Limb (tissue), 2 donors: ENCODE results near the gene ZBTB7B.

ENCODE experiments used
- DNase-seq, 2 donors: peaks; one replicate each; pipeline ENCODE4 v3.0.0-alpha.2; 2016; ENCODE audit errors: extremely low spot score in 2 of 2

The ZBTB7B gene

GRCh38 chr1:155002464-155003226, at the start of gene ZBTB7B:
Gene ZBTB7B (plus strand): TSS chr1:155002802. CDS start chr1:155014661, 11,859 bp downstream.
- DNase-seq, result peak in 1 of 2 donors; percentile 64

GRCh38 chr1:154953611-154954038, 49.0 kb upstream of the ZBTB7B start:
- no peak for DNase-seq

- no peak for DNase-seq
Measured at GRCh38 chr1:154954541-154954940, 48.1 kb upstream of the ZBTB7B start.

DNA sequence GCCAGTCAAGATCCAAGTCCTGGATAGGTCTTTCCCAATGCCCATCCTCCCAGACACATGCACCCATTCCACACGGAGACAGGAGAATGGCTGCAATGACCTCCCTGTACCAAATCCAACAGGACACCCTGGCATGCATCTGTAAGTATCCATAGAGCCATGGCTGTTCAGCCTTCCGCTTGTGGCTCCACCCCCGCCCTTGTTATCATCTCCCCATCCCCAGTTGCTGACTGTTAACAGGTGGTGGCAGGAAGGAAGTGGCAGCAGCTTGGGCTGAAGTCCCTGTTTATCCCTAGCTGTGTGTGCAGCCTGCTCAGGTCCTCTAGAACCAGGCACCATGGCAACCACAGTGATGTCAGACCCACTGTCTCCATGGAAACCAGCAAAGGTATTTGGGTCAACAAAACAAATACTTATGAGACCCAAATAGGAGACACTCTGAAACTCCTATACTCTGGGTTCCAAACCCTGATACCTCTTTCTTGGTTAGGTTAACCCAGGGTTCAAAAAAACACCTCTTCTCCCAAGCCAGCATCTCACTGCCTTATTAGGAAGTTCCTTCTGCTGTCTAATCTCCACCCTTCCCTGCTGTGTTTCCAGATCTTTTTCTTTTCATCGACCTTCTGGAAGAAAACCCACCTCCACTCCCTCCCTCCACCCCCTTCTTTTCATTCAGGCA, 47.4 kb upstream of the ZBTB7B start:
- peak; percentile 61 to 73 for DNase-seq

DNA sequence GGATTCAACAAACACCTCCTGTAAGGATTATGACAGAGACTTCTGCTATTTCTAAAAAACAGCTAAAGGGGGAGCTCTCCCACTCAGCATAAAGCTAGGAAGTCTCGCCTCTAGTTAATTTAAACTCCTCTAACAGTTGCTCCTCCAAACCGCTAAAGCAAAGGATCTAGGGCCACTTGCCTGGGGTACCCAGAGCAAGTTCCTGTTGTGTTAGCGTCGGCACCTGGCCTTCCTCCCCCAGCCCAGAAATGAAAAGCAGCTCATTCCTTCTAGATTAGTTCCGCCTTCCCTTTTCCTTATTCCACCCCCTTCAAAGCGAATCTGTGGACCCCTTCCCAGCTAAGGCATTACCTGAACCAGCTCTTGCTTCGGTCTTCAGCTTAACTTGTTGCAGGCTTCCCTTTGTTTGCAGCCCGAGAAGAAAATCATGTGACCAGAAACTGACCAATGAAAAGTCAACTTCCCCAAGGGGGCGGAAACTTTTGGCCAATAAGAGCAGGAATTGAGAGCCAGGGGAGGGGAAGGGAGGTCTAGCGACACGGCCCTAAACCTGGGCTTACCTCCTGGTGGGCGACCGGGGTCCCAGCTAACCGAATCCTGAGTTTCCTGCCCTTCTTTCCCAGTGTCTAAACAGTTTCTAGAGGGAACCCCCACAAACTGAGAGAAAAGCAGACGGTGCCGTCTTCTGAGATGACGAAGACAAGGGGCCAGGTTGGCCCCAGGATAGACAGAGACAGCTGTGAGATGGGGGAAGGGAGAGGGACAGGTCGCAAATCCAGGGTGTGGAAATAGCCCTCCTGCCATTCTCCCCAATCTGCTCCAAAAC, 46.7 kb upstream of the ZBTB7B start, which contains the start of gene PBXIP1:
TSS of gene PBXIP1 (minus strand) at position 382 of the 826 bp plus-strand sequence. CDS start 2,378 bp downstream, outside the sequence.
- peak; percentile 88 to 94 for DNase-seq

GRCh38 chr1:154956544-154956941, 46.1 kb upstream of the ZBTB7B start:
- DNase-seq, result peak in 1 of 2 donors; percentile 51

DNA sequence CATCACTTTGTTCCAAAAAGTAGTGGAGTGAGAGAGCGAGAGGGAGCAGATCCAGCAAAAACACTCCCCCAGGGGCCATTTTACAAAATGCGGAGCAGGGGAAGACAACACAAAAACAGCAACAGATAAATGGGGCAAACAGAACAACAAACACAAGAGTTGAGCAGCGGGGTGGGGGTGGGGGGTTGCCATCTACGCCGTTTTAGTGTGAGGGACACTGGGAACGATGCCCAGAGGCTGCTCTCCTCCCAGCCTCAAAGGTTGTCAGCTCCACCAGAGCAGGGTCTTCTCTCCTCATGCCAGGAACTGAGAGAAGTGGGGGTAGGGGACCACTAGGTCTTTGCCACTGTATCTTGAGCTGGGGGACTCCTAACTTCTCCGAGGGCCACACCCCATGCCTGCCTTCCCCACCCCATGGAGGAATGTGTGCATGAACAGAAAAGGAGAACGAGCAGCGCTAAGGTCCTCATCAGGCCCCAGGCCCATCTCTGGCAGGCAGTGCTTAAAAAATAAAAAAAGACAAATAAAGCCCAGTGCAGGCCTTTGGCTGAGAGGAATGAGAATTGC, 45.4 kb upstream of the ZBTB7B start:
- DNase-seq, result no peak

DNA sequence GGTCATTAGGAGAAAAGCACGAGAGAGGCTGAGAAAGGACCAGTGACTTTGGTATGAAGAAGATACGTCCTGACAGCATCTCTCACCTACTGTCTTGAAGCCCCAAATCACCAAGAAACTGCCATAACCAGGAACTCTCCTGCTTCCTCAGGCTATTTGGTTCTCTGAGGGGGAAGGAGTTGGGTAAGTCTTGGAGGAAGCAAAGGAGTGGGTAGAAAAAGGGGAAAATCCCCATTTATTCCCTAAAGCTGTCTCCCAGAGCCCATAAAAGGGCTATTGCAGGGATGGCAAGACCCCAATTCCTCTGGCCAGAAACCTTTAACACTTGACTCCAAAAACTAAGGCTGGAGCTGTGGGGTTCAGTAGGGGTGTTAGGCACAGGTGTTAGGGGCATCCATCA, 44.6 kb upstream of the ZBTB7B start:
- DNase-seq, result no peak

- DNase-seq, result peak in 1 of 2 donors; percentile 30
Measured at GRCh38 chr1:154958681-154959425, 43.7 kb upstream of the ZBTB7B start.

GRCh38 chr1:154959426-154959780, 43.2 kb upstream of the ZBTB7B start:
- DNase-seq, result no peak

DNA sequence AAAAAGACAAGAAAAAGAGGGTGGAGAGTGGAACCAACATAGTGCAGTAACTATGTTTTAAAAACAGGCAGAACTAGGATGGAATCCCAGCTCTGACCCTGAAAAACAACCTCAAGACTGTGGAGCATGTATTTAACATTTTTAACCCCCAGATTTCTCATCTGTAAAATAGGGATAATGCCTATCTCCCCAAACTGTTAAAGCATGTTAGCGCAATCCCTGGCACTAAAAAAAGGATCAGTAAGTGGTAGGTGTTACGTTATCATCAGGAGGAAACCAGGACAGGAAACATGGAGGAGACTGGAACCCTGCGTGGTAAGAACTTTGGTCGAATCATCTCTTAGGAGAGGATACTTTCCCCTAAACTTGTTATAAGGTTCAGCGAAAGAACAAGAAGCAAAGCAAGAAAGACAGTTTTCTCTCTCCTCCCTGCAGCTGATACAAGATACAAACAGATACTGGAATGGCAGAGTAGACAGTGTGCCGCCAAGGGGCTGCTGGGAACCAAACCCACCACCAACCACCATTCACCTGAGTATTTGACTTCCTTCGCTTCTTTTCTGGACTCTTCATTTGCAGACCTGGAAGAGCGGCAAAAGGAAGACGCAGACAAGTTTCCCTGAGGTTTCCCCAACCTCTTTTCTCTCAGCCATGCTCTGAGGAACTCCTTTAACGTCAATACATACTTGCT, 42.0 kb upstream of the ZBTB7B start:
- DNase-seq, result peak in 1 of 2 donors; percentile 16

GRCh38 chr1:154961207-154962155, 41.1 kb upstream of the ZBTB7B start, which contains the start of gene PYGO2:
Gene PYGO2 (minus strand): TSS chr1:154961782. CDS start chr1:154961576, 206 bp downstream.
- DNase-seq, result peak; percentile 72 to 91

GRCh38 chr1:154962156-154962749, 40.3 kb upstream of the ZBTB7B start:
- DNase-seq, result no peak

GRCh38 chr1:154962795-154963330, 39.7 kb upstream of the ZBTB7B start:
- DNase-seq, result peak in 1 of 2 donors; percentile 18

GRCh38 chr1:154963643-154964042, 39.0 kb upstream of the ZBTB7B start:
- peak in 1 of 2 donors; percentile 15 for DNase-seq

GRCh38 chr1:154964359-154964758, 38.2 kb upstream of the ZBTB7B start:
- no peak for DNase-seq

DNA sequence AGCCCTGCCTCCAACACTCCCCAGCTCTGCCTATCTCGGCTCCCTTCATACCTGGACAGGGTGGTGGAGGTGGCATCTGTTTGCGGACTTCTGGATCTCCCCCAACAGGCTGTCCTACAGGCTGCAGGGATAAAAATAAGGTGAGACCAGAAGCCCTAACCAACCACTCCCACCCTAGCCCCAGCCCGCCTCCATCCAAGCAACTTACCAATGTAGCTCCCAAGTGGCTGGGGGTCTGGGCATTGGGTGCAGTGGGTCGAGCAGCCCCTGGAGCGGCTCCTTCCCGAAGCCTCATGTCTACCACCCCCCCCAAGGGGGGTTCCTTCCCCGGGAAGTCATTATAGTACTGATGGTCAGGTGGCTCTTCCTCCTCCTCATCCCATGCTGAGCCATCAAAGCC, 36.5 kb upstream of the ZBTB7B start:
- no peak for DNase-seq

DNA sequence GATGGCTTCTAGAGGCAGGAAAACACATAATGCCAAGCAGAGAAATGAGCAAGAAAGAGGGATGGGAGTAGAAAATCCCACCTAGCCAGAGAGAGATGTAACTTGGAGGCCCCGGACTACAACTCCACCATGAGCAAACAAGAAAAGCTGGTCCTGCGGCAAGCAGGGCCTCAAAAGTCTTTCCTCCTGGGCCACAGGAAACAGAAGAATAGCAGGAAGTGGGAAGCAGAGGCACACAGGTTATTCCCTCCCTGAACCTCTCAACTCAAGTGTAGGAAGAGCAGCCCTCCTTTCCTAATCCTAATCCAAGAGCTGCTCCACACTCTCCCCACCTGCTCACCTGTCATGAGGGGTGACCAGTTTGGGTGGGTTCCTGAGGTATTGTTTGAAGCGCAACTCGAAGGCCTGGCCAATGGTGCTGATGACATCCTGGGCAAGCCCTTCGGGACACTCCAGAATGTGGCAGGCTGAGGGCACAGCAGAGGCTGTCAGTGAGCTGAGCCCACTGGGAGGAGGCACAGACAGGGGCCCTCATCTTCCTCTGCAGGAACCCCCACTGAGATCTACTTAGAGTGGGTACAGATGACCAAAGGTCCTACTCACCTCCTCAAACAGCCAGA, 35.2 kb upstream of the ZBTB7B start:
- DNase-seq, result no peak
